Astrocyte of the cerebellum (primary cell): ENCODE measurements around the gene AQP11.

Source experiments
- DNase-seq: peaks from one replicate; pipeline ENCODE4 v3.0.0-alpha.2; 2011; ENCODE audit warnings: low read depth
- H3K4me3 ChIP-seq: 2 replicates; pipeline ENCODE4 v1.5.1; 2011; ENCODE audit warnings: mild to moderate bottlenecking, low read depth, low read length, moderate library complexity
- in situ Hi-C: cut with HindIII; loops from 2 replicates; pipeline ENCODE4 v1.10.0; 2017; ENCODE audit warnings: low sequenced_read_pairs
- TF ChIP-seq, protein P1 (sequence below): IDR thresholded peaks from 2 replicates; pipeline ENCODE4 v1.5.1; 2012; ENCODE audit warnings: low read length, low read depth, moderate library complexity, mild to moderate bottlenecking; ENCODE audit errors: missing control alignments

The AQP11 gene

DNA sequence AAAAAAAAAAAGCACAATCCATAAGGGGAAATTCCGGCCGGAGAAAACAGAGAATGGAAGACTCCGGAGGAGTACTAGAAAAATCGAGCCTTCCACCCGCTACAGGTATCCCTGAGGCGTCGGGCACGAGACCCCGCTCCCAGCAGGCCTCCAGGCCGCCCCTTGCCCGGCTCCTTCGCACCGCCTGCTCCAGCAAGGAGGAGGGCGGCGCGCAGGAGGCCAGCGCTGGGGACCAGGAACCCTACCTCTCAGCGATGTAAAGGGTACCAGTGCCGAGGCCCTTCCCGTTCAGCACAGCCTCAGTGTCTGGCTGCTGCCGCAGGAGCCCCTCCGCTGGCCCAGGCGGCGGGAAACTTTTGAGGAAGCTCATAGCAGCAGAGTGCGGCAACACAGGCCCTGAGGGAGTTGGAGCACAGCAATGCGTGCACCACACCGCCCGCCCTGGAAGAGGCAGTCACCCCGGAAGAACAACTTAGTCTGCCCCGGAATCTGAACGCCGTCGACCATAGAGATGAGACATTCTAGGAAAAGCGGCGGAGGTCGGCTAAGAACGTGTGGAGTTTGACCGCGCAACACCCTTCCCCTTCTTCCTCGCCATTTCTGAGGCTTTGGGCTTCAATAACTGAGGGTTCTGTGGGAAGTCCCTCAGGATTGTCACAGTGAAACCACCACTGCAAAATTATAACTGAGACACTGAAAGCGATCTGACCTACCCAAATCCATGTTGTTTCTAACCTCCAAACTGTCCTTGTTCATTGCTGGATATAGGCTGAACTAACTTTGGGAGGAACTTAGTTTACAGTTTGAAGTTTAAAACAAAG lies 47.8 kb downstream of the AQP11 start, which contains the start of gene CLNS1A:
Gene CLNS1A, minus strand, starts transcription at position 450 of the 821 bp plus-strand sequence. Its CDS starts 80 bp downstream, at position 370.
- H3K4me3 ChIP-seq: peak within 1 kb of the TSS; percentile 96
- in situ Hi-C loops: no loop called here
- DNase-seq: peak; percentile 65
- TF ChIP-seq, protein P1, sequence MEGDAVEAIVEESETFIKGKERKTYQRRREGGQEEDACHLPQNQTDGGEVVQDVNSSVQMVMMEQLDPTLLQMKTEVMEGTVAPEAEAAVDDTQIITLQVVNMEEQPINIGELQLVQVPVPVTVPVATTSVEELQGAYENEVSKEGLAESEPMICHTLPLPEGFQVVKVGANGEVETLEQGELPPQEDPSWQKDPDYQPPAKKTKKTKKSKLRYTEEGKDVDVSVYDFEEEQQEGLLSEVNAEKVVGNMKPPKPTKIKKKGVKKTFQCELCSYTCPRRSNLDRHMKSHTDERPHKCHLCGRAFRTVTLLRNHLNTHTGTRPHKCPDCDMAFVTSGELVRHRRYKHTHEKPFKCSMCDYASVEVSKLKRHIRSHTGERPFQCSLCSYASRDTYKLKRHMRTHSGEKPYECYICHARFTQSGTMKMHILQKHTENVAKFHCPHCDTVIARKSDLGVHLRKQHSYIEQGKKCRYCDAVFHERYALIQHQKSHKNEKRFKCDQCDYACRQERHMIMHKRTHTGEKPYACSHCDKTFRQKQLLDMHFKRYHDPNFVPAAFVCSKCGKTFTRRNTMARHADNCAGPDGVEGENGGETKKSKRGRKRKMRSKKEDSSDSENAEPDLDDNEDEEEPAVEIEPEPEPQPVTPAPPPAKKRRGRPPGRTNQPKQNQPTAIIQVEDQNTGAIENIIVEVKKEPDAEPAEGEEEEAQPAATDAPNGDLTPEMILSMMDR: no peak

DNA sequence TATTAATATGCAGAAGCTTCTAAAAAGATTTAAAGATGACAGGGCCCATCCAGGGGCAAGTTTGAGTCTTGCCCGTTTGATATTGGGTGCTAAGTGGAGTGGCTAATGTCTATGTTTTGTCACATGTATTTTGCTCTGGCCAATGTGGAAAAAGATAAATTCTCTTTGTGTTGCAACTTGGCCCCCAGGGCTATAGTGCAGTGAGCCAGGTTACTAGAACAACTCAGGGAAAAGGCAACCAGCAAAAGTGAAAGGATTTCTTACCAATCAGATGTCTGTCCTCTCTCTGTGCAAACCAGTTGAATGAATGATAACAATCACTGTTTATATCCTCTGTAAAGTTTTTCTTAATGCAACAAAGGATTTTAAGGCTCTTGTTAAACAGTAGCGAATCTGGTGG lies 52.5 kb downstream of the AQP11 start:
- no peak for DNase-seq
- no peak overlapping the region for H3K4me3 ChIP-seq
- in situ Hi-C loops: no loop called here
- TF ChIP-seq, protein P1: no peak

DNA sequence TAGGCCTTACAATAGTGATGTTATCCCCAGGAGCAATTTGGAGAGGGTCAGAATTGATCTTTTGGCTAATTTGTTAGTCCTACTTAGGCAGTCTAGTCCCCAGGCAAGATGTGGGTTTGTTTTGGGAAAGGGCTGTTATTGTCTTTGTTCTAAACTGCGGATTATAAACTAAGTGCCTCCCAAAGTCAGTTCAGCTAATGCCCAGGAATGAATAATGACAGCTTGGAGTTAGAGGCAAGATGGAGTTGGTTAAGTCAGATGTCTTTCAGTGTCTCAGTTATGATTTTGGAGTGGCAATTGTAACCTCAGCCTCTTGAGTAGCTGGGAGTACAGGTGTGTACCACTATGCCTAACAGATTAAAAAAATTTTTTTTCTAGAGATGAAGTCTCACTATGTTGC lies 55.1 kb downstream of the AQP11 start:
- in situ Hi-C loops: no loop called here
- TF ChIP-seq, protein P1: no peak
- no peak for DNase-seq
- no peak overlapping the region for H3K4me3 ChIP-seq

DNA sequence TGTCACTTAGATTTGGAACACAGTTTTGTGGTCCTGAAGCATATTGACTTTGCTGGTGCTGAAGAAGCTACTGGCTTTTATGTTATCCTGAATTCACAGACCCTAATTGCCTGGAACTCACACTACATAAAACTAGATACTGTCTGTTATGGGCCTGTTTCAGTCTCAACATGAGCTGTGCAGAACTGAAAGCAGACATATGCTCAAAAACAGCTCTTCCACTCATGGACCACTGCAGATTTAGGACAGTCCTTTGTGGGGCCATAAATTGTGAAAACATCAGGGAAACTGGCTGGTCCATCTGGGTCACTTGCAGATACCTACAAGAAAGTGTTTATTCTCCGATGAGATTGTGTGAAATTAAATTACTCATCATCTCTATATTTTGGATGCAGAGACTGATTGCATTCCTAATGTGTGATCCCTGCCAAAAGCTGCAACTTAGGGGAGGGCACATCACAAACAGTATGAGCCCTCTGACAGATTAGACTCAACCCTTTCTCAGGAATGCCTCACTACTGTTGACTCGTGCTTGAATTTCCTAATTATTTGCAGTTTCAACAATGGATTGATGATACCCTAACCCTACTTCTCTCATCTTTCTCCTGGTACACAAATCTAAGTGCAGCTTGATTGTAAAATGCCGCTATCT lies 58.0 kb downstream of the AQP11 start:
- DNase-seq: no peak
- TF ChIP-seq, protein P1: no peak
- in situ Hi-C loops: no loop called here
- H3K4me3 ChIP-seq: no peak overlapping the region

DNA sequence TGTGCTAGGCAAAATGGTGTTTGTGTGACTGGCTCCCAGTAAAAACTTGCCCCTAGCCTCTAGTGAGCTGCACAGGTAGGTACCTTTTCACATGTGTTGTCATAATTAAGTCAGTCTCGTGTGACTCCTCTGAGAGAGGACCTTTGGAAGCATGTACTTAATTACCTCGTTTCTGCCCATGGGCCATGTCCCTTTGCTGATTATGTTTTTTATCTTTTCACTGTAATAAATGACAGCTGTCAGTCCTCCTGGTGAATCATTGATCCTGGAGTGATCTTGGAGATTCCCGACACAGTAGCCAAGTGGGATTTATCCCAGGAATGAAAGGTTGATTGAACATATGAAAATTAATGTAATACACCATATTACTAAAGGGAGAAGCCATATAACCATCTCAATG lies 60.4 kb downstream of the AQP11 start:
- in situ Hi-C loops: no loop called here
- TF ChIP-seq, protein P1: no peak
- no peak overlapping the region for H3K4me3 ChIP-seq
- DNase-seq: no peak

DNA sequence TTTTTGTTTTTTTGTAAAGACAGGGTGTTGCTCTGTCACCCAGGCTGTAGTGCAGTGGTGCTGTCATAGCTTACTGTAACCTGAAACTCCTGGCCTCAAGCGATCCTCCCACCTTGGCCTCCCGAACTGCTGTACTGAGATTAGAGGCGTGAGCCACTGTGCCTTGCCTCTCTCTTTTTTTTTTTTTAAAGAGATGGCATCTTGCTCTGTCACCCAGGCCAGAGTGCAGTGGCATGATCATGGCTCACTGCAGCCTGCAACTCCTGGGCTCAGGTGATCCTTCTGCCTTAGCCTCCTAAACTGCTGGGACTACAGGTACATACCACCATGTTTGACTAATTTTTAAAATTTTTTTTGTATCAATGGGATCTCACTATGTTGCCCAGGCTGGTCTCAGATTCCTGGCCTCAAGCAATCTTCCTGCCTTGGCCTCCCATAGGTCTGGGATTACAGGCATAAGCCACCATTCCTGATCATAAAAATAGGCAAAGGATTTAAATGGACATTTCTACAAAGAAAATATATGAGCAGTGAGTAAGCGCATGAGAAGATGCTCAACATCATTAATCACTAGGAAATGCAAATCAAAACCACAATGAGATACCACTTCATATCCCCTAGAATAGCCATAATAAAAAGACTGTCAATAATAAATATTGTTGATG lies 65.1 kb downstream of the AQP11 start:
- DNase-seq: no peak
- H3K4me3 ChIP-seq: no peak overlapping the region
- TF ChIP-seq, protein P1: no peak
- in situ Hi-C loops: no loop called here
